ENCODE data around the gene KAZN. TPM values are rescaled to one million over a fixed set of nuclear protein-coding genes. Genes with fewer than 3 reads are reported as not detected.

The KAZN gene
- total and polyA plus RNA-seq, 2 donors (not counting 1 experiment from before 2014, with no cell fraction given): 3.4 to 5.0 TPM

DNA sequence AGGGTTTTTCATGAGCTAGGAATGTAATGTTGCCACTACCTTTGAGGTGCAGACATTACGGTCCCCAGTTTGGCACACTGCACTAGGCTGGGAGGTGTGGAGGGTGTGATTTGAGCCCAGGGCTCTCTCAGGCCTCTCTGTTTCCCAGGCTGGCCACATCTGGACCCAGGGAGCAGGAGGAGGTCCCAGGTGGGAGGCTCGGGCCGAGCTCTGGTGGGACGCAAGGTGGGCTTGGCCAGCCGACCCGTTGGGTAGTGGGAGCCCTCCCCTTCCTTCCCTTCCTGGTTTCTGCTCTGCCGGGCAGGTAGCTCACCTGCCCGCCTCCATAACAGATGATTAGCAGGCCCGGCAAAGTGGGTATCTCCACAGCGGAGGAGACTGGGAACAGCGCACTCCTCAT, 408.9 kb downstream of the KAZN start:
- Histone ChIP-seq H3K36me3 (ENCODE audit: control insufficient read depth, insufficient read depth, low read length) (no peaks in the 10 kb centered on the region), H2AFZ (ENCODE audit: low read length) (no peak overlapping the region), H3K4me3 (replicated peaks in 1 of 4; ENCODE audit: control extremely low read depth in 1 of 4, insufficient read depth in 1 of 4, low read depth in 3 of 4, low read length in 4 of 4) (no peak overlapping the region), H3K4me1 (ENCODE audit: control insufficient read depth, extremely low read depth, insufficient read depth, low read length) (no peaks in the 10 kb centered on the region), H3K79me2 (ENCODE audit: control insufficient read depth, insufficient read depth, low read length) (no peaks in the 10 kb centered on the region), H3K9me3 (ENCODE audit: control insufficient read depth, insufficient read depth, low read depth, low read length) (no peaks in the 10 kb centered on the region), H3K4me2 (ENCODE audit: extremely low read depth, insufficient read depth, low read length) (no peak overlapping the region), H3K9ac (ENCODE audit: insufficient read depth, low read length) (no peak overlapping the region), H4K20me1 (ENCODE audit: control insufficient read depth, extremely low read depth, insufficient read depth, low read length) (no peaks in the 10 kb centered on the region), H3K27me3 (ENCODE audit: control insufficient read depth, insufficient read depth, low read length) (no peaks in the 10 kb centered on the region), H3K27ac (ENCODE audit: insufficient read depth, low read length) (no peak overlapping the region)
- DNase-seq (ENCODE audit: low read depth in 2 of 2): no peak
- TF ChIP-seq, protein P1, sequence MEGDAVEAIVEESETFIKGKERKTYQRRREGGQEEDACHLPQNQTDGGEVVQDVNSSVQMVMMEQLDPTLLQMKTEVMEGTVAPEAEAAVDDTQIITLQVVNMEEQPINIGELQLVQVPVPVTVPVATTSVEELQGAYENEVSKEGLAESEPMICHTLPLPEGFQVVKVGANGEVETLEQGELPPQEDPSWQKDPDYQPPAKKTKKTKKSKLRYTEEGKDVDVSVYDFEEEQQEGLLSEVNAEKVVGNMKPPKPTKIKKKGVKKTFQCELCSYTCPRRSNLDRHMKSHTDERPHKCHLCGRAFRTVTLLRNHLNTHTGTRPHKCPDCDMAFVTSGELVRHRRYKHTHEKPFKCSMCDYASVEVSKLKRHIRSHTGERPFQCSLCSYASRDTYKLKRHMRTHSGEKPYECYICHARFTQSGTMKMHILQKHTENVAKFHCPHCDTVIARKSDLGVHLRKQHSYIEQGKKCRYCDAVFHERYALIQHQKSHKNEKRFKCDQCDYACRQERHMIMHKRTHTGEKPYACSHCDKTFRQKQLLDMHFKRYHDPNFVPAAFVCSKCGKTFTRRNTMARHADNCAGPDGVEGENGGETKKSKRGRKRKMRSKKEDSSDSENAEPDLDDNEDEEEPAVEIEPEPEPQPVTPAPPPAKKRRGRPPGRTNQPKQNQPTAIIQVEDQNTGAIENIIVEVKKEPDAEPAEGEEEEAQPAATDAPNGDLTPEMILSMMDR (conservative IDR thresholded peaks at IDR 0.05 in 1 of 2, IDR thresholded peaks at IDR 0.05 in 1 of 2; ENCODE audit: low read depth in 1 of 2, low read length in 2 of 2): no peak
- no peak for TF ChIP-seq EZH2 (IDR thresholded peaks at IDR 0.05; ENCODE audit: low read length, missing control alignments)

GRCh38 chr1:15007842-15008241, 409.4 kb downstream of the KAZN start:
- no peaks in the 10 kb centered on the region for H4K20me1 ChIP-seq (ENCODE audit: control insufficient read depth, extremely low read depth, insufficient read depth, low read length)
- no peaks in the 10 kb centered on the region for H3K36me3 ChIP-seq (ENCODE audit: control insufficient read depth, insufficient read depth, low read length)
- H3K9ac ChIP-seq (ENCODE audit: insufficient read depth, low read length): no peak overlapping the region
- no peak overlapping the region for H2AFZ ChIP-seq (ENCODE audit: low read length)
- H3K79me2 ChIP-seq (ENCODE audit: control insufficient read depth, insufficient read depth, low read length): no peaks in the 10 kb centered on the region
- H3K4me1 ChIP-seq (ENCODE audit: control insufficient read depth, extremely low read depth, insufficient read depth, low read length): no peaks in the 10 kb centered on the region
- H3K4me3 ChIP-seq (replicated peaks in 1 of 4; ENCODE audit: control extremely low read depth in 1 of 4, insufficient read depth in 1 of 4, low read depth in 3 of 4, low read length in 4 of 4): no peak overlapping the region
- H3K27ac ChIP-seq (ENCODE audit: insufficient read depth, low read length): no peak overlapping the region
- no peak for TF ChIP-seq EZH2 (IDR thresholded peaks at IDR 0.05; ENCODE audit: low read length, missing control alignments)
- TF ChIP-seq, protein P1 (conservative IDR thresholded peaks at IDR 0.05 in 1 of 2, IDR thresholded peaks at IDR 0.05 in 1 of 2; ENCODE audit: low read depth in 1 of 2, low read length in 2 of 2): no peak
- no peaks in the 10 kb centered on the region for H3K27me3 ChIP-seq (ENCODE audit: control insufficient read depth, insufficient read depth, low read length)
- no peaks in the 10 kb centered on the region for H3K9me3 ChIP-seq (ENCODE audit: control insufficient read depth, insufficient read depth, low read depth, low read length)
- peak in 1 of 2 donors; percentile 10 for DNase-seq (ENCODE audit: low read depth in 2 of 2)
- H3K4me2 ChIP-seq (ENCODE audit: extremely low read depth, insufficient read depth, low read length): no peak overlapping the region

GRCh38 chr1:15008783-15009729, 410.6 kb downstream of the KAZN start:
- Histone ChIP-seq H3K9me3 (ENCODE audit: control insufficient read depth, insufficient read depth, low read depth, low read length) (no peaks in the 10 kb centered on the region), H3K9ac (ENCODE audit: insufficient read depth, low read length) (no peak overlapping the region), H3K4me3 (replicated peaks in 1 of 4; ENCODE audit: control extremely low read depth in 1 of 4, insufficient read depth in 1 of 4, low read depth in 3 of 4, low read length in 4 of 4) (no peak overlapping the region), H3K27me3 (ENCODE audit: control insufficient read depth, insufficient read depth, low read length) (no peaks in the 10 kb centered on the region), H2AFZ (ENCODE audit: low read length) (no peak overlapping the region), H3K4me2 (ENCODE audit: extremely low read depth, insufficient read depth, low read length) (no peak overlapping the region), H3K27ac (ENCODE audit: insufficient read depth, low read length) (no peak overlapping the region), H4K20me1 (ENCODE audit: control insufficient read depth, extremely low read depth, insufficient read depth, low read length) (no peaks in the 10 kb centered on the region), H3K36me3 (ENCODE audit: control insufficient read depth, insufficient read depth, low read length) (no peaks in the 10 kb centered on the region), H3K79me2 (ENCODE audit: control insufficient read depth, insufficient read depth, low read length) (no peaks in the 10 kb centered on the region), H3K4me1 (ENCODE audit: control insufficient read depth, extremely low read depth, insufficient read depth, low read length) (no peaks in the 10 kb centered on the region)
- TF ChIP-seq, protein P1 (conservative IDR thresholded peaks at IDR 0.05 in 1 of 2, IDR thresholded peaks at IDR 0.05 in 1 of 2; ENCODE audit: low read depth in 1 of 2, low read length in 2 of 2): no peak
- TF ChIP-seq EZH2 (IDR thresholded peaks at IDR 0.05; ENCODE audit: low read length, missing control alignments): no peak
- DNase-seq (ENCODE audit: low read depth in 2 of 2): peak in 1 of 2 donors; percentile 61

Measured in fibroblast of lung (primary cell).